Activated CD4-positive, alpha-beta memory T cell treated with anti-CD3 and anti-CD28 coated beads for 36 hours (primary cell): Measurements from ENCODE around the gene COTL1. TPM values are rescaled to one million over a fixed set of nuclear protein-coding genes. Genes with fewer than 3 reads are reported as not detected.

Experiments used
- CTCF ChIA-PET: fragments of 350-600 bp; sonication (Branson Sonifier 250); formaldehyde crosslinking; loops from one replicate; lab custom pipeline; 2021; ENCODE audit warnings: antibody characterized with exemption, inconsistent platforms; lab: Charles Lee
- POLR2A ChIA-PET: fragments of 350-600 bp; sonication (Branson Sonifier 250); formaldehyde crosslinking; loops from one replicate; lab custom pipeline; 2021; ENCODE audit warnings: antibody characterized with exemption; lab: Charles Lee
- DNase-seq: peaks from one replicate; pipeline ENCODE4 v3.0.0-alpha.2; 2020
- H3K27ac Mint-ChIP-seq: one replicate; pipeline ENCODE4 v1.8.0; 2021; ENCODE audit warnings: mixed read lengths
- H3K27me3 Mint-ChIP-seq: one replicate; pipeline ENCODE4 v1.8.0; 2021; ENCODE audit warnings: mixed read lengths
- H3K36me3 Mint-ChIP-seq: one replicate; pipeline ENCODE4 v1.8.0; 2021; ENCODE audit warnings: mixed read lengths
- H3K4me1 Mint-ChIP-seq: one replicate; pipeline ENCODE4 v1.8.0; 2021; ENCODE audit warnings: low read depth, mixed read lengths
- H3K4me3 Mint-ChIP-seq: one replicate; pipeline ENCODE4 v1.8.0; 2021; ENCODE audit warnings: mild to moderate bottlenecking, mixed read lengths
- H3K9me3 Mint-ChIP-seq: one replicate; pipeline ENCODE4 v1.8.0; 2021; ENCODE audit warnings: mixed read lengths
- intact Hi-C: fragments of 100-400 bp; cut with micrococcal nuclease; formaldehyde crosslinking; loops from one replicate; pipeline ENCODE4 v1.15.1; 2023
- total RNA-seq, 2 experiments: library from RNA; stranded (reverse); gene quantifications; one replicate each; pipeline ENCODE4 v1.2.3, GENCODE V29; 2021

The COTL1 gene
- total RNA-seq, 2 experiments from 2014 or later: 358 to 364 TPM

- Mint-ChIP-seq H3K4me1 (peaks cover 72% of the 10 kb centered on the region), H3K9me3 (peaks cover 7% of the 10 kb centered on the region), H3K4me3 (peak overlapping the region; percentile 63), H3K36me3 (peaks cover 64% of the 10 kb centered on the region), H3K27me3 (no peaks in the 10 kb centered on the region), H3K27ac (peak overlapping the region; percentile 70)
- DNase-seq: peak; percentile 55
- CTCF ChIA-PET: interaction anchor here (1.4 to 2.6 kb wide), 3 partner anchors 10 to 125 kb away, joined by 3 to 7 read pairs (median 6); no protein-coding TSS in a partner anchor
- POLR2A ChIA-PET: interaction anchor here (1.0 to 7.0 kb wide), 4 partner anchors 12 to 100 kb away, joined by 4 to 54 read pairs (median 4); no protein-coding TSS in a partner anchor
- intact Hi-C loops: loop anchor here (1.0 kb wide), 1 partner anchor 59 kb away; no protein-coding TSS in a partner anchor
These were observed 4.3 kb downstream of the COTL1 start for GRCh38 chr16:84613408-84614072.

- Mint-ChIP-seq H3K9me3 (peaks cover 7% of the 10 kb centered on the region), H3K27me3 (no peaks in the 10 kb centered on the region), H3K4me1 (peaks cover 80% of the 10 kb centered on the region), H3K27ac (no peak overlapping the region), H3K4me3 (no peak overlapping the region), H3K36me3 (peaks cover 71% of the 10 kb centered on the region)
- POLR2A ChIA-PET: interaction anchor here (7.0 kb wide), 1 partner anchor 11 kb away, joined by 54 read pairs; no protein-coding TSS in a partner anchor
- CTCF ChIA-PET: interaction anchor here (1.3 to 2.8 kb wide), 3 partner anchors 13 to 126 kb away, joined by 6 to 13 read pairs (median 7); no protein-coding TSS in a partner anchor
- no peak for DNase-seq
- intact Hi-C loops: no loop called here
These were observed 5.2 kb downstream of the COTL1 start for GRCh38 chr16:84612686-84613085.

GRCh38 chr16:84611041-84611440 lies 6.8 kb downstream of the COTL1 start:
- ChIA-PET POLR2A (no interaction called here), CTCF (interaction anchor here (0.8 to 2.8 kb wide), 3 partner anchors 9 to 104 kb away, joined by 3 to 13 read pairs (median 5); no protein-coding TSS in a partner anchor)
- Mint-ChIP-seq H3K27me3 (no peaks in the 10 kb centered on the region), H3K27ac (peak overlapping the region; percentile 51), H3K4me3 (no peak overlapping the region), H3K36me3 (peaks cover 74% of the 10 kb centered on the region), H3K4me1 (peaks cover 94% of the 10 kb centered on the region), H3K9me3 (peaks cover 7% of the 10 kb centered on the region)
- intact Hi-C loops: no loop called here
- DNase-seq: no peak

GRCh38 chr16:84610376-84610775 lies 7.5 kb downstream of the COTL1 start:
- peaks cover 7% of the 10 kb centered on the region for H3K9me3 Mint-ChIP-seq
- H3K27ac Mint-ChIP-seq: peak overlapping the region; percentile 83
- no peaks in the 10 kb centered on the region for H3K27me3 Mint-ChIP-seq
- peaks cover 95% of the 10 kb centered on the region for H3K4me1 Mint-ChIP-seq
- no peak overlapping the region for H3K4me3 Mint-ChIP-seq
- ChIA-PET CTCF (interaction anchor here (0.8 to 2.8 kb wide), 3 partner anchors 9 to 103 kb away, joined by 3 to 13 read pairs (median 5); no protein-coding TSS in a partner anchor), POLR2A (no interaction called here)
- peaks cover 73% of the 10 kb centered on the region for H3K36me3 Mint-ChIP-seq
- intact Hi-C loops: no loop called here
- DNase-seq: no peak

- intact Hi-C loops: no loop called here
- Mint-ChIP-seq H3K27me3 (no peaks in the 10 kb centered on the region), H3K4me1 (peaks cover 95% of the 10 kb centered on the region), H3K36me3 (peaks cover 69% of the 10 kb centered on the region), H3K4me3 (peak overlapping the region; percentile 46), H3K27ac (peak overlapping the region; percentile 83), H3K9me3 (peaks cover 7% of the 10 kb centered on the region)
- ChIA-PET POLR2A (no interaction called here), CTCF (interaction anchor here (1.4 to 2.8 kb wide), 2 partner anchors 10 to 103 kb away, joined by 13 read pairs; no protein-coding TSS in a partner anchor)
- no peak for DNase-seq
These were observed 8.2 kb downstream of the COTL1 start for GRCh38 chr16:84609563-84610177.

GRCh38 chr16:84608282-84608681 lies 9.6 kb downstream of the COTL1 start:
- Mint-ChIP-seq H3K4me1 (peaks cover 91% of the 10 kb centered on the region), H3K27ac (peak overlapping the region; percentile 83), H3K4me3 (peak overlapping the region; percentile 46), H3K9me3 (peaks cover 7% of the 10 kb centered on the region), H3K36me3 (peaks cover 62% of the 10 kb centered on the region), H3K27me3 (no peaks in the 10 kb centered on the region)
- POLR2A ChIA-PET: interaction anchor here (0.7 to 2.1 kb wide), 3 partner anchors 8 to 10 kb away, joined by 3 to 10 read pairs (median 7); no protein-coding TSS in a partner anchor
- intact Hi-C loops: loop anchor here (1.0 kb wide), 1 partner anchor 8 kb away; no protein-coding TSS in a partner anchor
- CTCF ChIA-PET: interaction anchor here (0.8 to 1.4 kb wide), 8 partner anchors 8 to 102 kb away, joined by 3 to 13 read pairs (median 3); no protein-coding TSS in a partner anchor
- peak; percentile 67 for DNase-seq

- POLR2A ChIA-PET: interaction anchor here (0.7 to 2.1 kb wide), 2 partner anchors 9 to 10 kb away, joined by 3 to 7 read pairs; no protein-coding TSS in a partner anchor
- Mint-ChIP-seq H3K27me3 (no peaks in the 10 kb centered on the region), H3K4me3 (peak overlapping the region; percentile 46), H3K36me3 (peaks cover 63% of the 10 kb centered on the region), H3K4me1 (peaks cover 93% of the 10 kb centered on the region), H3K27ac (peak overlapping the region; percentile 83), H3K9me3 (peaks cover 7% of the 10 kb centered on the region)
- no peak for DNase-seq
- intact Hi-C loops: loop anchor here (1.0 kb wide), 1 partner anchor 7 kb away; no protein-coding TSS in a partner anchor
- CTCF ChIA-PET: interaction anchor here (0.9 to 1.4 kb wide), 6 partner anchors 9 to 101 kb away, joined by 3 to 7 read pairs (median 4); no protein-coding TSS in a partner anchor
These were observed 10.2 kb downstream of the COTL1 start for GRCh38 chr16:84607694-84608093.

- peak overlapping the region; percentile 83 for H3K27ac Mint-ChIP-seq
- peaks cover 7% of the 10 kb centered on the region for H3K9me3 Mint-ChIP-seq
- no peaks in the 10 kb centered on the region for H3K27me3 Mint-ChIP-seq
- DNase-seq: no peak
- peaks cover 62% of the 10 kb centered on the region for H3K36me3 Mint-ChIP-seq
- H3K4me1 Mint-ChIP-seq: peaks cover 96% of the 10 kb centered on the region
- no peak overlapping the region for H3K4me3 Mint-ChIP-seq
- intact Hi-C loops: no loop called here
- POLR2A ChIA-PET: interaction anchor here (0.8 to 2.1 kb wide), 2 partner anchors 9 to 55 kb away, joined by 3 to 7 read pairs; no protein-coding TSS in a partner anchor
- CTCF ChIA-PET: interaction anchor here (1.0 to 1.2 kb wide), 3 partner anchors 9 to 13 kb away, joined by 3 to 4 read pairs (median 3); no protein-coding TSS in a partner anchor
These were observed 10.8 kb downstream of the COTL1 start for GRCh38 chr16:84607061-84607460.

GRCh38 chr16:84606081-84606875 lies 11.6 kb downstream of the COTL1 start:
- H3K27me3 Mint-ChIP-seq: no peaks in the 10 kb centered on the region
- DNase-seq: peak; percentile 70
- intact Hi-C loops: loop anchor here (1.0 kb wide), 1 partner anchor 10 kb away; no protein-coding TSS in a partner anchor
- H3K9me3 Mint-ChIP-seq: peaks cover 7% of the 10 kb centered on the region
- H3K4me3 Mint-ChIP-seq: no peak overlapping the region
- H3K27ac Mint-ChIP-seq: peak overlapping the region; percentile 83
- ChIA-PET CTCF (interaction anchor here (0.9 to 1.2 kb wide), 3 partner anchors 8 to 54 kb away, joined by 3 read pairs; no protein-coding TSS in a partner anchor), POLR2A (interaction anchor here (0.8 to 2.1 kb wide), 2 partner anchors 8 to 54 kb away, joined by 3 to 7 read pairs; no protein-coding TSS in a partner anchor)
- peaks cover 56% of the 10 kb centered on the region for H3K36me3 Mint-ChIP-seq
- peaks cover 96% of the 10 kb centered on the region for H3K4me1 Mint-ChIP-seq

GRCh38 chr16:84605339-84605848 lies 12.5 kb downstream of the COTL1 start:
- peaks cover 2% of the 10 kb centered on the region for H3K9me3 Mint-ChIP-seq
- ChIA-PET POLR2A (no interaction called here), CTCF (interaction anchor here (0.9 to 1.3 kb wide), 2 partner anchors 53 to 95 kb away, joined by 3 read pairs; no protein-coding TSS in a partner anchor)
- H3K4me3 Mint-ChIP-seq: no peak overlapping the region
- H3K36me3 Mint-ChIP-seq: peaks cover 47% of the 10 kb centered on the region
- DNase-seq: no peak
- intact Hi-C loops: no loop called here
- peak overlapping the region; percentile 75 for H3K27ac Mint-ChIP-seq
- H3K4me1 Mint-ChIP-seq: peaks cover 96% of the 10 kb centered on the region
- no peaks in the 10 kb centered on the region for H3K27me3 Mint-ChIP-seq
